ENCODE results near the gene CRHBP. TPM values are rescaled to one million over a fixed set of nuclear protein-coding genes. Genes with fewer than 3 reads are reported as not detected.

Gene CRHBP
- total and polyA plus RNA-seq, 2 donors (not counting 1 experiment from before 2014, with no cell fraction given) = 0.62 to 1.7 TPM

GRCh38 chr5:76927961-76928360 is 24.9 kb upstream of the CRHBP start:
- Mint-ChIP-seq H3K9me3 (ENCODE audit: insufficient read depth) (no peaks in the 10 kb centered on the region), H3K4me3 (no peak overlapping the region), H3K27ac (no peak overlapping the region), H3K4me1 (no peaks in the 10 kb centered on the region), H3K27me3 (peaks cover 5% of the 10 kb centered on the region)
- CTCF ChIA-PET = no interaction called here
- ATAC-seq (ENCODE audit: low read depth) = no peak
- H2AFZ ChIP-seq (ENCODE audit: insufficient read depth, low read depth, low read length, poor library complexity, severe bottlenecking) = no peak overlapping the region
- no peak overlapping the region for H3K4me3 ChIP-seq (ENCODE audit: control extremely low read depth in 1 of 5, extremely low read depth in 1 of 5, insufficient read depth in 1 of 5, low read depth in 2 of 5, low read length in 4 of 5)
- POLR2A ChIA-PET = no interaction called here
- intact Hi-C loops (cut with micrococcal nuclease) = no loop called here
- H3K79me2 ChIP-seq (ENCODE audit: control insufficient read depth, insufficient read depth, low read length) = no peaks in the 10 kb centered on the region
- H3K9ac ChIP-seq (ENCODE audit: low read length) = no peak overlapping the region
- no peaks in the 10 kb centered on the region for H3K36me3 ChIP-seq (replicated peaks in 1 of 2; ENCODE audit: control extremely low read depth in 1 of 2, control insufficient read depth in 1 of 2, extremely low read depth in 1 of 2, insufficient read depth in 2 of 2, low read length in 1 of 2)
- H3K27ac ChIP-seq (ENCODE audit: low read length in 2 of 2) = no peak overlapping the region
- no peak for TF ChIP-seq CTCF (IDR thresholded peaks at IDR 0.05)
- no peak for TF ChIP-seq EZH2 (IDR thresholded peaks at IDR 0.05; ENCODE audit: borderline replicate concordance, insufficient read depth, low read depth, low read length, poor library complexity, severe bottlenecking)
- H3K9me3 ChIP-seq (ENCODE audit: control extremely low read depth in 1 of 3, control insufficient read depth in 2 of 3, insufficient read depth in 1 of 3, low read length in 2 of 3) = no peaks in the 10 kb centered on the region
- 96% methylated on average over 2 of the region's 4 CpGs for WGBS (ENCODE audit: insufficient coverage)
- no peak for DNase-seq
- no peaks in the 10 kb centered on the region for H4K20me1 ChIP-seq (ENCODE audit: control insufficient read depth, insufficient read depth, low read length, poor library complexity, severe bottlenecking)
- H3K27me3 ChIP-seq (replicated peaks in 1 of 4; ENCODE audit: control extremely low read depth in 1 of 4, control insufficient read depth in 3 of 4, insufficient read depth in 4 of 4, low read length in 3 of 4) = no peaks in the 10 kb centered on the region
- no peak overlapping the region for H3K4me2 ChIP-seq (replicated peaks; ENCODE audit: low read depth, low read length, poor library complexity, severe bottlenecking)
- no peaks in the 10 kb centered on the region for H3K4me1 ChIP-seq (ENCODE audit: control insufficient read depth in 2 of 2, insufficient read depth in 2 of 2, low read length in 2 of 2)

GRCh38 chr5:76930083-76930482 is 22.8 kb upstream of the CRHBP start:
- no peak overlapping the region for H3K27ac ChIP-seq (ENCODE audit: low read length in 2 of 2)
- H3K4me2 ChIP-seq (replicated peaks; ENCODE audit: low read depth, low read length, poor library complexity, severe bottlenecking) = no peak overlapping the region
- POLR2A ChIA-PET = no interaction called here
- H3K4me1 ChIP-seq (ENCODE audit: control insufficient read depth in 2 of 2, insufficient read depth in 2 of 2, low read length in 2 of 2) = no peaks in the 10 kb centered on the region
- H3K4me3 Mint-ChIP-seq = no peak overlapping the region
- CTCF ChIA-PET = no interaction called here
- no peaks in the 10 kb centered on the region for H3K36me3 ChIP-seq (replicated peaks in 1 of 2; ENCODE audit: control extremely low read depth in 1 of 2, control insufficient read depth in 1 of 2, extremely low read depth in 1 of 2, insufficient read depth in 2 of 2, low read length in 1 of 2)
- H3K9ac ChIP-seq (ENCODE audit: low read length) = no peak overlapping the region
- H4K20me1 ChIP-seq (ENCODE audit: control insufficient read depth, insufficient read depth, low read length, poor library complexity, severe bottlenecking) = no peaks in the 10 kb centered on the region
- no peak for TF ChIP-seq EZH2 (IDR thresholded peaks at IDR 0.05; ENCODE audit: borderline replicate concordance, insufficient read depth, low read depth, low read length, poor library complexity, severe bottlenecking)
- H3K4me1 Mint-ChIP-seq = no peaks in the 10 kb centered on the region
- H3K27ac Mint-ChIP-seq = no peak overlapping the region
- H3K27me3 Mint-ChIP-seq = peaks cover 5% of the 10 kb centered on the region
- H3K27me3 ChIP-seq (replicated peaks in 1 of 4; ENCODE audit: control extremely low read depth in 1 of 4, control insufficient read depth in 3 of 4, insufficient read depth in 4 of 4, low read length in 3 of 4) = no peaks in the 10 kb centered on the region
- no peak for ATAC-seq (ENCODE audit: low read depth)
- 94% methylated on average over 2 of the region's 4 CpGs for WGBS (ENCODE audit: insufficient coverage)
- no peak overlapping the region for H2AFZ ChIP-seq (ENCODE audit: insufficient read depth, low read depth, low read length, poor library complexity, severe bottlenecking)
- H3K4me3 ChIP-seq (ENCODE audit: control extremely low read depth in 1 of 5, extremely low read depth in 1 of 5, insufficient read depth in 1 of 5, low read depth in 2 of 5, low read length in 4 of 5) = no peak overlapping the region
- intact Hi-C loops (cut with micrococcal nuclease) = no loop called here
- no peaks in the 10 kb centered on the region for H3K9me3 ChIP-seq (ENCODE audit: control extremely low read depth in 1 of 3, control insufficient read depth in 2 of 3, insufficient read depth in 1 of 3, low read length in 2 of 3)
- H3K79me2 ChIP-seq (ENCODE audit: control insufficient read depth, insufficient read depth, low read length) = no peaks in the 10 kb centered on the region
- no peaks in the 10 kb centered on the region for H3K9me3 Mint-ChIP-seq (ENCODE audit: insufficient read depth)
- no peak for DNase-seq
